ENCODE data around the gene IFT25.
A peak's percentile ranks its signal among the peaks of the same experiment; 100 is the strongest.

IFT25 gene

GRCh38 chr1:53929246-53929960, 16.1 kb downstream of the IFT25 start:
- no peak for DNase-seq (ENCODE audit: low read depth in 2 of 2)

GRCh38 chr1:53927376-53927881, 18.1 kb downstream of the IFT25 start:
- DNase-seq (ENCODE audit: low read depth in 2 of 2) = no peak

- DNase-seq (ENCODE audit: low read depth in 2 of 2) = peak; percentile 1 to 17
Measured at GRCh38 chr1:53919675-53920066, 25.8 kb downstream of the IFT25 start.

GRCh38 chr1:53918343-53918742, 27.2 kb downstream of the IFT25 start:
- no peak for DNase-seq (ENCODE audit: low read depth in 2 of 2)

GRCh38 chr1:53913352-53914033, 32.0 kb downstream of the IFT25 start:
- no peak for DNase-seq (ENCODE audit: low read depth in 2 of 2)

GRCh38 chr1:53911442-53911841, 34.1 kb downstream of the IFT25 start:
- no peak for DNase-seq (ENCODE audit: low read depth in 2 of 2)

- no peak for DNase-seq (ENCODE audit: low read depth in 2 of 2)
Measured at GRCh38 chr1:53909946-53910345, 35.6 kb downstream of the IFT25 start.

GRCh38 chr1:53906121-53906520, 39.4 kb downstream of the IFT25 start:
- DNase-seq (ENCODE audit: low read depth in 2 of 2) = no peak

GRCh38 chr1:53905509-53905908, 40.0 kb downstream of the IFT25 start:
- no peak for DNase-seq (ENCODE audit: low read depth in 2 of 2)

- no peak for DNase-seq (ENCODE audit: low read depth in 2 of 2)
Measured at GRCh38 chr1:53902235-53903138, 43.0 kb downstream of the IFT25 start.

GRCh38 chr1:53899708-53900107, 45.8 kb downstream of the IFT25 start:
- no peak for DNase-seq (ENCODE audit: low read depth in 2 of 2)

GRCh38 chr1:53899206-53899628, 46.3 kb downstream of the IFT25 start:
- DNase-seq (ENCODE audit: low read depth in 2 of 2) = no peak

- no peak for DNase-seq (ENCODE audit: low read depth in 2 of 2)
Measured at GRCh38 chr1:53896635-53897229, 48.8 kb downstream of the IFT25 start.

GRCh38 chr1:53895421-53895820, 50.1 kb downstream of the IFT25 start:
- DNase-seq (ENCODE audit: low read depth in 2 of 2) = no peak

- no peak for DNase-seq (ENCODE audit: low read depth in 2 of 2)
Measured at GRCh38 chr1:53894644-53895043, 50.9 kb downstream of the IFT25 start.

- no peak for DNase-seq (ENCODE audit: low read depth in 2 of 2)
Measured at GRCh38 chr1:53893999-53894636, 51.4 kb downstream of the IFT25 start, which contains the start of gene DIO1. TSS of gene DIO1 (plus strand) at chr1:53894187. CDS start at chr1:53894211, 24 bp downstream.

GRCh38 chr1:53892911-53893310, 52.6 kb downstream of the IFT25 start:
- no peak for DNase-seq (ENCODE audit: low read depth in 2 of 2)

- DNase-seq (ENCODE audit: low read depth in 2 of 2) = no peak
Measured at GRCh38 chr1:53891678-53892077, 53.8 kb downstream of the IFT25 start.

GRCh38 chr1:53891018-53891417, 54.5 kb downstream of the IFT25 start:
- no peak for DNase-seq (ENCODE audit: low read depth in 2 of 2)

- peak in 1 of 2 donors; percentile 4 for DNase-seq (ENCODE audit: low read depth in 2 of 2)
Measured at GRCh38 chr1:53890522-53890941, 55.0 kb downstream of the IFT25 start.

Measured in stimulated activated CD8-positive, alpha-beta memory T cell treated with anti-CD3 and anti-CD28 coated beads, Interleukin-15, amount 100 ng/mL, for 48 hours (primary cell).